SHP77 treated with DMSO at 0.1 percent for 48 hours (cell line): ENCODE data around the gene PPP2R2C.

ENCODE experiments used
- DNase-seq: peaks from one replicate; lab custom pipeline; 2025; lab: John Stamatoyannopoulos, UW

PPP2R2C gene

DNA sequence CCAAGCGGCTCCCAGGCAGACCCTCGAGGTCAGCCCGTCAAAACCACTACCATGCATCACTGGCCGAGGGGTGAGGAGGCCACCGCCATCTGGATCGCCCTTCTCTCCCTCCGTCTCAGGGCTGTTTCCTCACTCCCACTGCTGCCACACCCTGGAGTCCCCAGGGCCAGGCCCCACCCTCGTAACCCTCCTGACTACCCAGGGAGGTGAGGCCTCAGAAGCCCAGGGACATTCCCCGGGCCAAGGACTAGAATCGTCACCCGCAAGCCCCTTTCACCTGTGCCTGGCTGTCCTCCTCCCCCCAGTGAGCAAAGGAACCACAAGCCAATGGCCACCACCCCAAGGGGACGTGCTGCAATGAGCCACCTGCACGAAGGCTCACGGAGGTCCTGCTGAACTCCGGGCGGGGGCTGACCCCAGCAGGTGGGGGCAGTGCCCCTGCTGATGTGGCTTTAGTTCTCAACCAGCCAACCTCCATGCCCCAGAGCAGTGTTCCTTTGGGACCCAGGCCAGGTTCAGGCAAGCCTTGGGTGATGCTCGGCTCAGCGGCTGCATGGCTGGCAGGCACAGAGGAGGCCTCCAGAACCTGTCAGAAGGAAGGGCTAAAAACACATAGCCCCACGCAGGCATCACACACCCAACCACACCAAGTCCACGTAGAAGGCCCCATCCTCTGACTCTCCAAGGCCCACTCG is 23.8 kb downstream of the PPP2R2C start:
- no peak for DNase-seq

DNA sequence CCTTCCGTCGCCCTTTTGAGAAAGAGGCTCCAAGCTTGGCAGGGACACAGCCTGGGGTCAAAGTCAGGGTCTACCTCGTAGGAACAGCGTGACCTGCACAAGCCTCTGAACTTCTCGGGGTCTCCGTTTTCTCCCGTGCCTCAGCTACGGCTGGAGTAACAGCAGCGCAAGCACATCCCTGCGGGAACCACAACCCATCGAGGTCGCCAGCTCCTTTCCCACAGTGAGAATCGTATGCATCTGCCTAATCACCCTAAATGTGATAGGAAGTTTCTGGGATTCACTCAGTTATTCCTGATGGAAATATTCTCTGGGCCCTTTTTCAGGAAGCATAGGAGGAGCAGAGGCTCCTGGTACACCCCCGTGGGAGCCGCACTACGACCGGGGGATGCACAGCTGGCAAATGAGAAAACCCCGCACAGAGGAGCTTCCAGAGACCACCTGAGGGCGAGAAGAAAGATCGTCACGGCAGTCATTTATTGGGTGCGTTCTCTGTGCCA is 24.7 kb downstream of the PPP2R2C start:
- DNase-seq = no peak

DNA sequence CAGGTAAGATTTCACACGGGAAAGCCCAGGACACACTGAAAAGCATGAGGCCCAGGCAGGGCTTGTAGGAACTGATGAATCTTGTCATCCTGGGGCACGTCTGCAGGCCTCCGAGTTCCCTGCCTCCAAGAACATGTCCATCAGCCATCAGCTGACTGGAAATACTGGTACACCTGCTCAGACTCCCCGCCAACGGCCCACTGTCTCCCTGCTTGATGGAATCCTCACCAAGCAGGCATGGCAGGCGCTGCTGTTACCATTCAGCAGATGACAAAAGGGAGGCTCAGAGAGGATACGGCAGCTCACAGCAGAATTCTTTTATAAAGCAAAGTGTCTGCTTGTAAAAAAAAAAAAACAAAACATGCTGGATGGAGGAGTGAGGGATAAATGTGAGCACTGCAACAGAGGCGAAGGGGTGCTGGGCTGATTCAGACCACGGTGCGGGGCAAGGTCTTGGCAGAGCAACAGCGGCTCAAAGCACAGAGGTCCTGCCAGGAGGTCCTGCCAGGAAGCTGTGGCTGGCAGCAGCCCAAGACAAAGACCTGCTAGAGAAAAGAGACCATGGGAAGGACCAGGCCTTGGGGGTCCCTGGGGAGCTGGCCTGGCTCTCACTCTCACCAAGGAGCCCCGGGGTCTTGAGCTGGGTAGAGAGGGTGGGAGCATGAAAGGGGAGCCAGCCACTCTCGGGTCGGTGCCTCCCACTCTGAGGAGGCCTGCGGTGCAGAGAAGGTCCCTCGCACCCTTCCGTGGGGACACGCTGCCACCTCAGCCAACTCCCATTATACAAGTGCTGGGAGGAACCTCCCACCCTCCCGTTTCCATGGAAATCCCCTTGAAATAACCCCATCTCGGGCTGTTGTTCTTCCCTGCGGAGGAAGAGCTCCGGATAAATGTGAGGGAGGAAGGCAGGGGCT is 25.6 kb downstream of the PPP2R2C start:
- no peak for DNase-seq

DNA sequence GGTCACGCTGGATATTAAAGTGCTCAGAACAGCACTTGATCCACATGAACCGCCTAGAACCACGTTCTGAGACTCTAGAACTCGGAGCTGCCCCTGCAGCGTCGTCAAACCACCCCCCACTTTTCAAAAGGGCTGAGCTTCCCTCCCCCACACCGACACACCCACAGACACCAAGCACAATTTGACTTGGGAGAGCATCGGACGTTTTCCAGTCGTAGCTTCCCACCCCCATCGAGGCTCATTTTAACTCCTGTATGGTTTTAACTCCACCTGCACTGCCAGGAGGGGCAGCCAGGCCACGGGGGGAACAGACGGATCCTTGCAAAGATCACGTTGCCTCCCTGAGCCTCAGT is 26.3 kb downstream of the PPP2R2C start:
- DNase-seq = no peak

DNA sequence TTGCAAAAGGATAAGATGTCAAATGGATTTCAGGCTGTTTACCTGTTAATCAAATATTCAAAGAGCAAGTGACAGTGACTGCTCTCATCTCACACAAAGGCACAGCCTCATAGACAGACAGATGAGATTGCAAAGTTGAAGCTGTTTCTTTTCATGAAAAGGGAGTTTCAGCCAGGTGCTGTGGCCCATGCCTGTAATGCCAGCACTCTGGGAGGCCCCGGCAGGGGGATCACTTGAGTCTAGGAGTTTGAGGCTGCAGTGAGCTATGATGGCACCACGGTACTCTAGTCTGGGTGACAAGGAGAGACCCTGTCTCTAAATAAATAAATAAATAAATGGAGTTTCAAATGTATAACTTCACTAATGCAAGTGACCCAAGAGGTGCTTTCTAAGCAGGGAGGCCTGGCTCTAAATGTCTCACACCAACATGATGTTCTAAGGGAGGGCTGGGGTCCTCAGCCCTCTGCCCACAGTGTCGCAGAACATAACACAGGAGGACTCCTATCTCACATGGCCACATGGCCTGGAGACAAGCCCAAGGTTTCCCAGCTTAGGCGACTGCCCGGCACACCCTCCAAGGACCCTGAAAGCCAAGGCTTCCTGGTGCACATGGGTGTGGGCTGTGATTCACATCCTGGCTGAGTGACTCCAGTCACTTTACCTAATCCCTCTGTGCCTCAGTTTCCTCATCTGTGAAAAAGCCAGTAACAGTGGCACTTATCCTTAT is 26.8 kb downstream of the PPP2R2C start:
- no peak for DNase-seq

DNA sequence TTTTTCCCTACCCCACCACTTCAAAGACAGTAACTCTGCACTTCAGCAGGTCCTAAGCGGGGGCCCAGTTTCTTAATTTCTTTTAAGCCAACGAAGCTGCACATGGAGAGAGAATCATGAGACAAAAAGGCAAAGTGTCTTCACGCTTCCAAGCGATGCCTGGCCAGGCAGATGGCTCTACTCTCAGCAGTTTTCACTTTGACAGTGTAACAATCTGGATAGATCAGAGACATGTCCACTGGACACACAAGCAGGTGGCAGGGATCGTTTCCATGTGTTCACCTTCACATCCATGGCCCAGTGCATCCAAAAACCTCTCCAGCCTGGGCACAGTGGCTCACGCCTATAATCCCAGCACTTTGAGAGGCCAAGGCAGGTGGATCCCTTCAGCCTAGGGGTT is 27.8 kb downstream of the PPP2R2C start:
- no peak for DNase-seq

DNA sequence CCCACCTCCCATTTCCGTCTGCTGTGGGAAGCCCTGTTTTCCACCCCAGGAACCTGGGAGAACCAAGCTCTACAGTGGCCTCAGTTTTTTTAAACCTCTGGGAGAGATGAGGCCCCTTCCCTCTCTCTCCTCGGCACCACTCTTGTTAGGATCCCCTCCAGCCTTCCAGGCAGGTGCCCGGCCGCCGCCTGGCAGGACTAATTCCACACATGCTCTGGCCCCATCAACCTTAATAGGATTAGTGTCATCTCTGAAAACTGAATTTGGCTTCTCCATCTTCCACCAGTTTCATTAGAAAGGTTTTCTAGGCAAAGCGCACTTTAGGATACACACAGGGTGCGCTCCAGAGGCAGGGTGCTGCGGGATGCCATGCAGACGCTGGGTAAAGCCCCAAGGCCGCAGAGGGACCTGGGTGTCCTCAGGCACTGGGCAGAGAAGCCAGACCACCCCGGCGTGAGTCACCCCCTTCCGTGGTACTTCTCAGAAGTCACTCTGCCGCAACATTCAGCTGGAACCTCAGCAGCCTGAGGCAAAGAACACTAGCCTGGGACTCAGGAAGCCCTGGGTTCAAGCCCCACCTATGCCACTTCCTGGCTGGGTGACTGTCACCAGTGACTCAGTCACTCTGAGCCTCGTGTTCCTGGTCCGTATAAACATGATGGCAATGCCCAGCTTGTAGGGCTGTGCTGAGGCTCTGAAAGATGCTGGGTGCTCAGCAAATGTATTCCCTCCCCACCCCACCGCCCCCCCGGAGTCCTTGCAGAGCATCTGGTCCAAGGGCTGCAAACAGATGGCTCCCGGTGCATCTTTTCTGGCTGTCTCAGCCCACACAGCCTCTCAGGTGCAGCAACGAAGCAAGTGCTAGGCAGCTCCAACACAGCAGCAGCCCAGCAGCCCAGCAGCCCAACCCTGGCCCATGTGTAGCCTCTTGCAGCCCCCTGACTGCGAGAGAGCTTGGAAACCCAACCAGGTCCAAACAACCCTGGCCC is 29.1 kb downstream of the PPP2R2C start:
- DNase-seq = no peak

DNA sequence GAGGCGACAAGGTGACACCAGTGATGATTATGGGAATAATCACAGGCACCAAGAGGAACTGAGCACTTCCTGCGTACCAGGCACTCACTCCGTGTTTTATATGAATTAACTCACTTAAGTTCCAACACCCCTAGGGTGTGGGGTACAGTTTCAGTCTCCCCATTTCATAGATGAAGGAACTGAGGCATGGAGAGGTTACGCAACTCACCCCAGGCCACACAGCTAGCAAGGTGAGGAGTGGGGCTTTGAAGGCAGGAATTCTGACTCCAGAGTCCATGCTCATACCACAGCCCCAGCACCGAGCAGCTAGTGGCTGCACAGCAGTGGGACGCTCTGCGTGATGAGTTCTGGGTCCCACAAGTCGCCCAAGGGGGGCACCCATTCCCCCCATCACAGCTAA is 29.9 kb downstream of the PPP2R2C start:
- no peak for DNase-seq

DNA sequence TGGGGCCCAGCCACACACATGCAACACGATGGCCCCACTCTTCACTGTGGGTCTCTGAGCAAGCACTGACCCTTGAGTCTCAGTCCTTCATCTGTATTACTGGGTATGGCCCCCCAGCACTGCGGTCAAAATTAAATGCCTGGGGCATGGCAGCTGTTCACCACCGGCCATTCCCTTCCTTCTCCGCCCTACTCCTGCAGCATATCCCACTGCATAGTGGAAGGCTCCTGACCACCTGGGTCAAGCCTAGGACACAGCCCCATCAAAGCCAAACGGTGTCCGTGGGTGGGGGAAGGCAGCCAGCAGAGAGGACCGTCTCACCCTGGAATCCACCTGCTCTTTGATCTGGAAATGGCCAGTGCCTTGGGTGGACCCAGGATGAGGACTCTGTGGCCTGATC is 30.7 kb downstream of the PPP2R2C start:
- no peak for DNase-seq

DNA sequence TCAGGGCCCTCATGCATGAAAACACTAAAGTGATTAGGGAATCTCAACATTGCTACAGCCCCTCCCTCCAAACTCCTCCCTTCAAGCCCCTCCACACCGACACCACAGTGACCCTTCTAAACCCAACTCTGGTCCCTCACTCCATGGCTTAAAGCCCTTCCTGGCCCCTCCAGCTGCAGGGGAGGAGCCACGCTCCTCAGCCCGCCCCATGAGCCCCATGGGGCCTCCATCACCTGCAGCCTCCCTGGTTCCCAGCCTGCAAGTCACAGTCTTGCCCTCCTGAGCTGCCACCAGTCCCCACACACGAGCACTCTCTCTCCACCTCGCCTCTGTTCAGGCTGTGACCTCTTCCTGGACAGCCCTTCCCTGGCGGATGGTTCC is 31.2 kb downstream of the PPP2R2C start:
- no peak for DNase-seq

DNA sequence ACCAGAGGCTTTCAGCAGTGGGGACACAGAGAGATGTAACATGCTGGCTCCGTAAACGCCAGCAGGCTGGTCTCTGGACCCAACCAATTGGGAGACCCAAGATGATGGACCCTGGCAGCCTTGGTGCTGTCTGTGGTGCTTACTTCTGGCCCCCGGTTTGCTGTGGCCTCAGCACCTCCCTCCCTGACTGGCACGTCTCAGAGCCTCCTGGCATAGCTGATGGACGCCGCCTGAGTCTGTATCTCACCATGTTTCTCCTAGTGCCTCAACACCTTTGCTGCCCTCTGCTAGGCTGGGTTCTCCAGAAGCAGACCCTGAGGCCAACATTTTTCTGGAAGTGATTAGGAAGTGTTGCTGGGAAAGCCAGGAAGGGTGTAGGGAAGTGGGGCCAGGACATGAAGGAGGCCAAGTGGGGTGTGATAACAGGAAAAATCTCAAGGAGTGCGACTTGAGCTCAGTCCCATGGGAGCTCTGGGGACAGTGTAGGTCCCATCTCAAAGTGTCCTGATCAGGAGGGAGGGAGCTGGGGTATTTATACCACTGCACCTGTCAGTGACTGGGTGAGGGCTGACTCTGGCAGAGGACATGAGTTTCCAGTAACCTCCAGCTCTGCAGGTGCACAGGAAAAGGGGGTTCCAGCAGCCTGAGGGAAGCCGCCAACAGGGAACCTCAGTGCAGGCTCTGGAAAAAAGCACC is 31.8 kb downstream of the PPP2R2C start:
- no peak for DNase-seq

DNA sequence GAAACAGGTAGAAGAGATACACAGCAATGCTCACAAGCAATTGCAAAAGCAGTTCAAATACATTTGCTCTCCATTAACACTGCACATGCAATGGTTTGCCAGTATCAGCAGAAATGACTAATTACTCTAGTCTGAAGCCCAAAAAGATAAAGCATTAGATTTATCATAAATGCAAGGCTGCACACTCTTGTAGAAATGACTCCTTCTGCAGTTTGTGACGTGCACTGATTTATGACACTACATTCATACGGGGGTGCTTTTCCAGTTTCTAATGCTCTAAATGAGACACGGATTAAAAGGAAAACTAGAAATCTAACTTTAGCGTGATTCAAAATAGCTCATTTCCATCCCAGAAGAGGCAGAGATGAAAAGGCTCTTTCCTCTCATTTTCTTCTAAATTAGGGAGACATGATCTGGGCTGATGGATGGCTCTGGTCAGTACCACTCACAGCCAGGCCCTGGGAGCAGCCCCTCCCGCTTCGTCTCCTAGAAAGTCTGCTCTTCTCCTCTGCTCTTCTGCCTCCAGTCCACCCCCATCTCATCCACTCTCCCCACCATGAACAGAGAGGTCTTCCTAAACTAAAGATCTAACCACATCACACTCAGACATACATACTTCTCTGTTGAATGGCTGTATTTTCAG is 33.2 kb downstream of the PPP2R2C start:
- DNase-seq = no peak

DNA sequence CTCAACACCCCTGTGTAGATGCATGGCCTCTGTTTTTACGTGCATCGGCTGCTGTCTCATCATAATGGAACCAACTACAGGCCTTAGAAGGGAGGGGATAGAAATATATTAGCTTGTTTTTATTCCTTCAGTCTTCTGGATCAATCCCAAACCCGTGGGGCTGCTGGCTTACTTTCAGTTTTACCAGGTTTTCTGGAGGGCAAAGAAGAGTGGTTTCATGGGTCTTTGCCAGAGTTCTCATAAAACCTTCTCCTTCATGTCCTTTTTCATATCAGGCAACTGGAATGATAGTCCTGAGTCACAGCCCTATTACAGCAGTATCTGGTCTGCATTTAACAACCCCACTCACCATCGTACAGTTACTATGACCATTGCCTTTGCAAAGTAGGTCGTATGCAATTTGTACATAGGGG is 34.6 kb downstream of the PPP2R2C start:
- DNase-seq = no peak

DNA sequence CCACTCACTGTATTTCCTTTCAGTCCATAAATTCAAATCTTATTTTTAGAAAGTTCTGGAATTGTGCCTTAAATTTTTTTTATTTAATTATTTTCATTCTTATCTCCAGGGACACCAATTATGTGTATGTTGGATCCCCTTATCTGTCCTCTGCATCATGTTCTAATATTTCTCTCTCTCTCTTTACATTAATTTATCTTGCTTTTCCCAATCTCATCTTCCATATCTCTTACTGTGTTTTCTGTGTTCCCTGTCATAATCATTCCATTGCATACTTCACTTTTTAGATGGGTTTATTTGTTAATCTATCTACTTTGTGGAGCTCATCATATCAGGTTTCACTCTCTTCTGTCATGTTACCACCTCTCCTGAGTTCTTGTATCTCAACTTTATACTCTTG is 37.4 kb downstream of the PPP2R2C start:
- no peak for DNase-seq

DNA sequence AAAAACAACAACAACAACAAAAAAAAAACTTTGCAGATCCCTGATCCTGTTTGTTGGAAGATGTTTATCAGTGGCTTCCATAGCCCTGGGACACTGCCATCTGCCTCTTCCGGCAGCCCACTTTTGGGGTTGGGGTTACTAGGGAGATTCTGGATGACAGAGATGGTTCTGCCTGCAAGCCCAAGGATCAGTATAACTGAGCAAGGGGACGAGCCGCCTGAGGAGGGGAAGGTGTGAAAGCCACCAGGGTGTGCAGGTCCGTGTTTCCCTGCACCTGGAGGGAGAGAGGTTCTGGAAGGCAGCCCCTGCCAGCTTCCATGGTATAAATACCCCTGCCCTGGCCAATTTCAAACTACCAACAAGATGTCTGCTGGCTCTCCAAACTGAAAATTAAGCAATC is 41.5 kb downstream of the PPP2R2C start:
- DNase-seq = no peak

DNA sequence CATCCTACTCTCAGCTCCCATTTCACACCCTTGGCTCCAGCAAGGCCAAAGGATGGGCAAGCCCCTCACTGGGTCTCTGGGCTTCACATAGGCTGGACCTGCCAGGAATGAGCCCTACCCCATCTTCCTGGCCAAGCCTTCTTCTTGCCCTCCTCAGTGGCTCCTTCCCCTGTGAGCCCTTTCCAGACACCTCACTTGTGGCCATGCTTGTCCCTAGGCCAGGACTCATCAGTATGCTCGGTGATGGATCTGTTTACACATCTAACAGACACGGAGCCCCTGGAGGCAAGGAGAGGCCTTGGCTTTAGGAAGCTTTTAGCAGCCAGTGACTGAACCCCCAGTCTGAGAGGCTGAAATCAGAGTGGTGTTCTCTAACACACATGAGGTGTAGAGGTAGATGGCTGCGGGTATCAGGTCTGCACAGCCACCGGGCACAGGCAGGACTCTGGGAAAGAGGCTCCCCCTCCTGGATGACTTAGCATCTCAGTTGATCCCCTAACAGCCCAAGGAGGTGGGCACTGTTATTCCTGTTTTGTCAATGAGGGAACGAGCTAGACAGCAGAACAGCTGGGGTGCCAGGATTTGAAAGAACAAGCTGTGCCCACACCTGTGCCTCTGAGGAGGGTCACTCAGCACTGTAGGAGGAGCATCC is 44.8 kb downstream of the PPP2R2C start:
- no peak for DNase-seq

DNA sequence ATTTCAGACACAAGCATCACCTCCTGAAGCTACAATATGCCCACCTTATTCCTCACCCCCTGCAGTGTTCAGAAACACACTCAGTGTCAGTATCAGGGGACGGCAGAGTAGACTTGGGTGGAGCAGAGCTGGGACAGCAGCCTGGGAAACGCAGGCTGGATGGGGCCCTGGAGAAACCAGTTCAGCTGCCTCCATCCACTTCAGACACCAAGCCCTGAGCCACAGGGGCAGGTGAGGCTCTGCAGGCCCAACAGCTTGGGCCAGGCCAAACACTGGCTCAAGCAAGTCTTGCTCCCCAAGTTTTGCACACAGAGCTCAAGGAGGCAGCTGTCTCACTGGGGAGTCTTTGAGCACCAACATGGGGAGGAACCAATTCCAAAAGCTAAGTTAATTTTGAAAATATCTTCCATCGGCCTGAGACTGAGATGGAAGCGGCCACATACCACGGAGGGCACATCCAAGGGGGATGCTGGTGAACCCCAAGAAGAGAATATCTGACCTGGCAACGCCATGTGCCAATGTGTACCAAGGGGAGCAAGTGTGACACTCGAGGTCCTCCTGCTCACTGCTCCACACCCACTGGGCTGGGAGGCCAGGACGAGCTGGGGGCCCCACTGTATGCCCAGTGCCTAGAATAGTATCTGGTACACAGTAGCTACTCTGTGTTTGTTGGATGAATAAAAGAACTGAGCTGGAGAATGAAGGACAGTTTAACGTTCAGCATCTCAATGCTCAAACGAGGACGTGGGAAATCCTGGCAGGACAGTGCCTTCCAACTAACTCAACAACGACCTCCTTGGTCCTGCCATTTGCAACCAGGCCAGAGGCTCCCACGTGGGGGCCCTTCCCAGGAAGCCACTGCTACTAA is 45.6 kb downstream of the PPP2R2C start:
- no peak for DNase-seq

DNA sequence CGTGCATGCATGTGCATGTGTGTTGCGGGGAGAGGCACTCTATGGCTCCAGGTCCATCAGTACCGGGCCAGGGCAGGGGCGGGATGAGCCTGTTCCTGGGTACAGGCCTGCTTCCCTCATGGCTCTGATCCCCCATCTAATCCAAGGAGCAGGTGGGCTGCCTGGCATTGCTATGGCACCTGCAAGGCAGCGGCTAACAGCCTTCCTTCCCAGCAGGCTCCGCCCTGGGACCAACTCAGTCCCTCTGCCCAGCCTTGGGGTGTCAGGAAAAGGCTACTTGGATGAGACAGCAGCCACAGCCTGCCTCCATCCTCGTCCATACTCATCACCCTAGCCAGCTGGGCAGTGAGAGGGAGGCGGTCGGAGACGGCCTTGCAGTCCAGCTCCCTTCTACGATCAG is 46.5 kb downstream of the PPP2R2C start:
- no peak for DNase-seq

DNA sequence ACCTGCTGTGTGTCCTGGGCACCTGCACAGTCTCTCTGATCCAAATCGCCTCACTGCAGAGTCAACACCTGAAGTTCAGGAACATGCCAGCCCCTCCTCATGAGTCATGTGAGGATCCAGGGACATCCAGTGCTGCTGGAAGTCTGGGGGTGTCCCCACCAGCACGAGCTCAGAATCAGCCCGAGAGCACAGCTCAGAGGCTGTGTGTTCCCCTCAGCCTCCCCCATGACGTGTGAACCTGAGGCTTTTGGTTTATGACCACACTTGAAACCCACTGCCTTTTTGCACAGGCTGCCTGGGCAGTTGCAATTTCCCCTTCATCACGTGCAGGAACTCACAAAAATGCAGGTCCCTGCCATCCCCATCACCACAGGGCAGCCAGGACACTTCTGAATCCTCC is 47.1 kb downstream of the PPP2R2C start:
- no peak for DNase-seq
